ENCODE measurements around the gene TXNDC17.

The TXNDC17 gene

GRCh38 chr17:6666077-6666521 is 25.2 kb downstream of the TXNDC17 start:
- DNase-seq = no peak

- DNase-seq = no peak
Measured at GRCh38 chr17:6666557-6666956, 25.7 kb downstream of the TXNDC17 start.

GRCh38 chr17:6667516-6667915 is 26.7 kb downstream of the TXNDC17 start:
- DNase-seq = no peak

- no peak for DNase-seq
Measured at GRCh38 chr17:6668219-6668618, 27.4 kb downstream of the TXNDC17 start.

DNA sequence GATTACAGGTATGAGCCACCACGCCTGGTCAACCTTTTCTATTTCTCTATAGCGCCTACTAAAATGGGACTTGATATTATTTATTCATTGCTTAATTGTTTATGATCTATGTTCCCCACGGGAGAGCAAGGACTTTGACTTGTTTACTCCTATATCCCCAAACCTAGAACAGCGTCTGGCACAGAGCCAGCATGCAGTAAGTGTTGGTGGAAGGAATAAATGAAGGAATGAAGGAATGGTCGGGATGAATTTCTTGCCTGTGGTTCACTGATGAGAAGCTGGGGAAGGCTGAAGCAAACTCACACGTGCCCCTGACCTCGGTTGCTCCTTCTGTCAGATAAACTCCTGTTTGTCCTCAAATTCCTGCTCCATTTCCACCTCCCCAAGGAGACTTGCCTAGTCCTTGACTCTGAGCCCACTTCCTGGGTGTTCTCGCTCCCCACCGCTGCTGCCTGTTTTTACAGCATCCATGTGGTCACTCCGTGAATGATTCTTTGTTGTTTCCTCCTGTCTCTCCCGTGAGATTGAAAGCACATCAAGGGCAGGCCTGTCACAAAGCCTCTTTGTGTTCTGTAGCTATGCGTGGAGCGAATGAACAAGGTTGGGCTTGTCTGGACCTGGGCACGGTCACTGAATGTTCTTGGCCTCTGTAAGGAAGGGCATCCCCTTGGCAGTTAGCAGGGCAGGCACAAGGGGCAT is 28.0 kb downstream of the TXNDC17 start:
- DNase-seq = no peak

- no peak for DNase-seq
Measured at GRCh38 chr17:6669479-6670212, 28.8 kb downstream of the TXNDC17 start.

DNA sequence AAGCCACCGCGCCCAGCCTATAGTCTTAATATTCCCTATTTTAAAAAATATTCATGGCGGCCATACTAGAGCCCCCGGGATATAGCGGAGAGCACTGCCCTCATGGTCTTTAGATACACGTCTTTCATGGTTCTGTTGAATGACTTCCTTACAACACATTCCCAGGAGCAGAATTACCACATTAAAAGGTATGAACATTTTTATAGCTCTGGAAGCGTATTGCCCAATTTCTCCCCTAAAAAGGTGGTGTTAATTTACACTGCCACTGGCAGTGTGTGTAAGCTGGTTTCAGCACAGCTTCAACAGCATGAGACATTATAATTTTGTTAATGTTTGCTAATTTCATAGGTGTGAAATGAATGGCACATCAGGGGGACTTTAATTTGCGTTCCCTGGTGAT is 29.7 kb downstream of the TXNDC17 start:
- no peak for DNase-seq

DNA sequence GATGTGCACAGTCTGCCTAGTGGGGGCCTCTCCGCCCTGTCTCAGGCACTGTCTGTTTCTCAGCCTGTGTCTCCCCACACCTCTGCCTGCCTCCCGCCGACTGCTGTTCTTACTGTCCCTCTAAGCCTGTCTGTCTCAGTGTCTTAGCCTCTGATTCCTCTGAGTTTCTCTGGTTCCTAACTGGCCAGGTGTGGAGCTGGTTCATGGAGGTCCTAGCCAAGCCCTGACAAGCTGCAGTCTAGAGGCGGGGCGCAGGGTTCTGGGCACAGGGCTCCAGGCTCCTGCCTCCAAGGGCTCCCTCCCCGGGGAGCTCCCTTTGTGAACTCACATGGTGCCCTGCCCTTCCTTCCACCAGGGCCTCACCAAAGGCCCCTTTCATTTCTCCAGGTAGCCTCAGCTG is 30.1 kb downstream of the TXNDC17 start:
- no peak for DNase-seq

GRCh38 chr17:6671431-6671830 is 30.6 kb downstream of the TXNDC17 start:
- DNase-seq = no peak

DNA sequence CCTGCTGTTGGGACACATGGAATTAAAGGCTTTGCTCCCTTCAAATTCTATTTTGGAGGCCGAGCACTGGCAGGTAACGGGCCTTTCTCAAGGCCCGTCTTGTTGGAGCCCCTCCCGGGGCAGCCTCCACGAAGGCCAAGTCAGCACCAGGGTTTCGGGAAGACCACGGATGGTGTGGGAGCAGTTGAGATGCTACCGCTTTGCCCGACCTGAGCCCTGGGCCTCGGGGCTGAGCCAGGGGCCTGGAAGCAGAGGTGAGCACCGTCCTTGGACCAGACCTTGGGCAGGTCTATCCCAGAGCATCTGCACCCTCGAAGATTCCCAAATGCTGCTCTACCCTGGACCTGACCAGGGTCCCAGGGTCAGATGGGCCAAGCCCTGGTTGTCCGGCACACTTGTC is 33.7 kb downstream of the TXNDC17 start:
- no peak for DNase-seq

DNA sequence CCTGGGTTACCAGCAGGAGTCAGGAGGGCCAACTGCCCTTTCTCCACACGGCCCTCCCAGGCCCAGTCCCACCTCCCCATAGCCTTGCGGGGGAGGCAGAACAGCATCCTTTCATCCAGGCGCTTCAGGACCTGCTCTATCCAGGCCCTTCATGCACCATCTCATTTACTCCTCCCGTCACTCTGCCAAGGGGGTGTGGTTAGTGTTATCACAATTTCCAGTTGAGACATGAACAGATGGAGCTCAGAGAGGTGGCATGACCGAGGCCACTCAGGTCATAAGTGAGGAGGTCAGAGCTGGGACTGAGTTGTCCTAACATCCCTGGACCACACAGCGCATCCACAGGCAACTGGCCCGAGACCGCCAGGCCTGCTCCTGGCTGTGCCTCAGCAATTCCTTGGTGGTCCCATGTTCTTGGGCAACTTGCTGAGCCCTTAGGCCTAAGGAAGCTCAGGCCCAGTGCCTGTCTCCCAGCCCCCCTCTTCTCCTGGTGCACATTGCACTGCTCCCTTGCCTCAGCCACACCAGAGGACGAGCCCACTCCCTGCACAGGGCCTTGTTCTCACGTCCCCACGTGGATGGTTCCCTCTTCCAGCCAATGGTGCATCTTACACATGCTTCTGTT is 34.5 kb downstream of the TXNDC17 start:
- no peak for DNase-seq

DNA sequence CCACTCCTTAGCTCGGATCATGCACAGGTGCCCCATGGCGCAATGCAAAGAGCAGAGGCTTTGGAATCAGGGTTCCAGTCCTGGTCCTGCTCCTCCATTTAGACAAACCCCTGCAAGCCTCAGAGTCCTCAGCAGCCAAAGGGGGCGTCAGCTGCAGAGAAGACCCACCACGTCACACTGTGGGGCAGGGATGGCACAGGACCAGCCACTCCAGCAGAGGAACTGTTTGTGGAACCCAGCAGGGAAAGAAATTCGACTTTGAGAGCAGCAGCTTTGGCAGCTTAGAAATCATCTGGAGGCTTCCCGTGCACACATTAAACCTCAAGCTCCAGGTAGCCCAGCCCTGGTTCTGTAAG is 35.9 kb downstream of the TXNDC17 start:
- DNase-seq = no peak

DNA sequence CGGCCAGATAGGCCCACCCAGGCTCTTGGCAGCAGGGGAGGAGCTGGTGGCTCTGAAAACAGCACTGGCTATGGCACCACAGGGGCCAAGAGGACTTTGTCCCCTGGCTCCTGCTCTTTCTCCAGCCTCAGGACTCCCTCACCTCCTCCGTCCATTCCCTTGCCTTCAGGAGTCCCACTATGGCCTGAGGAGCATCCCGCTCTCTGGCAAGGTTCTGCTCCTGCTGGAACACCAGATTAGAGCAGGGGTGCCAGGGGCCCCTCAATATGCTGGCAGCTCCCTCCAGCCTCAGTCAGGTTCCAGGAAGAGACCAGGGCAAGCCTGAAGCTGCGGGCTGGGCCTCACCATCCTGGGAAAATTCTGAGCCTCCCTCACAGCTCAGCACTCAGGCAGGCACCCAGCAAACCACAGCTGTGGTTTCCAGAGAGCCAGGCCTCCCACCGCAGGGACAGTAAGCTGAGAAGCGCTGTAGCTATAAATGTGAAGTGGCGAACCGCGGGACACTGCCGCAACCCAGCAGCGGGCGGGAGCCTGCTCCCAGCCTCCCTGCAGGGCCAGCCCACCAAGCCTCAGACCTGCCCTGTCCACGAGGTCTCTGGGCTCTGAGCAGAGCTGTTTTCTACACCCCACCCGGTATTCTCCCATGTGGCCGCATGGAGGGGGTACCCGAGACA is 36.4 kb downstream of the TXNDC17 start:
- no peak for DNase-seq

DNA sequence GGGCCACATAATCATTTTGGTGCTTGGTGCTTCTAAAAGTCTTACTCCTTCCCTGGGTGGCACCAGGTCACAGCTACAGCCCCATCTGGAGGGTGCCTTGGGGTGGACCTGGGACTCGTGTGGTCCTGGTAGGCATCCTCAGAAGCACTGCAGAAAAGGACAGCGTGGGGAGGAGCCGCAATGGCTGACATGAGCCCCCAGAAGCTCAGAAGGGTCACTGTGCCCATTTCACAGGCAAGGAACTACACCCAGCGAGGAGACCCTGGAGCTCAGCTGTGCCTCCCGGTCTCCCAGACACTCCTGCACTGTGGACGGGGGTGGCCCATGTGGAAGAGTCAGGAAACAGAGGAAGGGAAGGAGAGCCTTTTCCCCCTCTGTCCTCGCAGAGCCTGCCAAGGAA is 37.1 kb downstream of the TXNDC17 start:
- DNase-seq = no peak

- no peak for DNase-seq
Measured at GRCh38 chr17:6679241-6679640, 38.4 kb downstream of the TXNDC17 start.

GRCh38 chr17:6681176-6681575 is 40.3 kb downstream of the TXNDC17 start:
- no peak for DNase-seq

DNA sequence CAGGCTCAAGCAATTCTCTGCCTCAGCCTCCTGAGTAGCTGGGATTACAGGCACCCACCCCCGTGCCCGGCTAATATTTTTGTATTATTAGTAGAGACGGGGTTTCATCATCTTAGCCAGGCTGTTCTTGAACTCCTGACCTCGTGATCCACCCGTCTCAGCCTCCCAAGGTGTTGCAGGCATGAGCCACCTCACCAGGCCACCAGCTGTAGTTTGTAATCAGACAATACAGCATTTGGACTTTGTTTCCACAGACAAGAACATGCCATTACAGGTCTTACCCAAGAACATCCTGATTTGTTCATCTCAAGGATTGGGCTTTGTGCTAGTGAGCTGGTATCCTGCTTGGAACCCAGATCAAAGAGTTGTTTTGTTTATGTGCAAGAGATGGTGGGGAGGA is 40.8 kb downstream of the TXNDC17 start:
- no peak for DNase-seq

DNA sequence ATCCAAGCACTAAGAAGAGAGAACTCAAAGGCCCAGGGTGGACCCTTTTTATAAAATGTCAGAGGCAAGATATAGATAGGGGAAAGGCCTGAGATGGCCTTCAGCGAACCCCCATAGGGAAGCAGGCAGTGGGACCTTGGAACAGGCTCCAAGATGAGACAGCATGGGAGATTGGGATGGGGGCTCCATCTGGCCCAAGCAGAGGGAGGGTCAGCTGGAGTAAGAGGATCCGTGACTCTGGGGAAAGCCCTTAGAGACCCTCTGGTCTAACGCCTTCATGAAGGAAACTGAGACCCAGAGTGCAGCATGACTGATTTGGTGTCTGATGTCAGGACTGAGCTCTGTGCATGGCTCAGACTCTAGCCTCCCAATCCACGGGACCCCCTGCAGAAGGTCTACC is 41.5 kb downstream of the TXNDC17 start:
- DNase-seq = no peak

GRCh38 chr17:6683081-6683684 is 42.3 kb downstream of the TXNDC17 start:
- no peak for DNase-seq

- DNase-seq = no peak
Measured at GRCh38 chr17:6683730-6684459, 43.0 kb downstream of the TXNDC17 start.

GRCh38 chr17:6684460-6684783 is 43.6 kb downstream of the TXNDC17 start:
- no peak for DNase-seq

DNA sequence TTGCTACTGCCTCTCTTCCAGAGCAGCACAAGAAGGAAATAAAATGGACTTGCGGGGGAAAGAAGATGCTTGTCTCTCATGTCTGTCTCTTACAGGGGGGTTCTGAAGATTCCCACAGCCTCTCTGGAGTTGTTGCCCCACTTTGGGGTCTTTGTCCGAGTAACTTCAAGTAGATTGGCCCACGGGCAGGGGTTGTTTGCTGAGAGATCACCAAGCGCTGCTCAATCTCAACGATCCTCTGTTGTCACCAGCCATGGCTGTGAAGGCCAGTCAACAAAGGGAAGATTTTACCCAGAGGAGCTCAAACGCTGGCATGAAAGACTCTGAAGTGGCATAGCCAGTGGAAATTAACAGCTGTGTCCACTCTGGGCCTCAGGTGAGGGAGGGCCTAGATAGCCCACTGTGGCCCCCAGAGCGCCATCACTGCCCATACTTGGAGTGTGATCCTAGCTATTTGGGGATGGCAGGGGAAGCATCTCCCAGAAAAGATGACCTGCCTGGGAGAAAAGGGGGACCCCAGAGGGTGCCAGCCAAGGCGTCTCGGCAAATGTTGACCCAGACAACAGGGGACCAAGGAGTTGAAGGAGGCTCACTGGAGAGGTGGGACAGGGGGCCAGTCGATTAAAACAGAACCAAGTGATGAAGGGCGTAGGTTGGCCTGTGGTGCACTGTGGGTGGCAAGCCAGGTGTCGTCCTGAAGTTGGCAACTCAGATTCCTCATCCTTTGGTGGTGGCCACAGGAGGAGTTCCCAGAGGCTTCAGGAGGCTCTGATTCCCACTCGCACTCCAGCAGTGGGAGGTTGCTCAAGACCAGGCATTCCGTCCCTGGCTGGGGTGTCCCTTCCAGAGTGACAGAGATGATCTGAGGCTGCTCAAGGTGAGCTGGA is 44.3 kb downstream of the TXNDC17 start:
- DNase-seq = no peak

Data from activated CD4-positive, alpha-beta T cell treated with anti-CD3 and anti-CD28 coated beads, Interleukin-2, amount 50 U/mL, for 1 hour (primary cell).